ENCODE measurements around the gene GLP2R.

The GLP2R gene

GRCh38 chr17:9814337-9814945, 11.3 kb upstream of the GLP2R start:
- DNase-seq (ENCODE audit: low read depth): no peak

- no peak for DNase-seq (ENCODE audit: low read depth)
Measured at GRCh38 chr17:9816472-9816871, 9.3 kb upstream of the GLP2R start.

GRCh38 chr17:9817086-9817485, 8.6 kb upstream of the GLP2R start:
- DNase-seq (ENCODE audit: low read depth): no peak

- no peak for DNase-seq (ENCODE audit: low read depth)
Measured at GRCh38 chr17:9818760-9819159, 7.0 kb upstream of the GLP2R start.

GRCh38 chr17:9820448-9820847, 5.3 kb upstream of the GLP2R start:
- no peak for DNase-seq (ENCODE audit: low read depth)

GRCh38 chr17:9821921-9822320, 3.8 kb upstream of the GLP2R start, which contains the start of gene GSG1L2:
Gene GSG1L2, minus strand, starts transcription at chr17:9822079. Its CDS starts 8 bp downstream, at chr17:9822071.
- DNase-seq (ENCODE audit: low read depth): no peak

GRCh38 chr17:9824094-9824493, 1.6 kb upstream of the GLP2R start:
- no peak for DNase-seq (ENCODE audit: low read depth)

- DNase-seq (ENCODE audit: low read depth): no peak
Measured at GRCh38 chr17:9824797-9825338, 856 bp upstream of the GLP2R start.

- no peak for DNase-seq (ENCODE audit: low read depth)
Measured at GRCh38 chr17:9828296-9829295, 2.9 kb downstream of the GLP2R start.

GRCh38 chr17:9829343-9829742, 3.6 kb downstream of the GLP2R start:
- DNase-seq (ENCODE audit: low read depth): no peak

- no peak for DNase-seq (ENCODE audit: low read depth)
Measured at GRCh38 chr17:9830711-9831110, 5.0 kb downstream of the GLP2R start.

- DNase-seq (ENCODE audit: low read depth): no peak
Measured at GRCh38 chr17:9833922-9834321, 8.2 kb downstream of the GLP2R start.

GRCh38 chr17:9837551-9838471, 12.1 kb downstream of the GLP2R start:
- DNase-seq (ENCODE audit: low read depth): no peak

GRCh38 chr17:9839433-9839832, 13.7 kb downstream of the GLP2R start:
- DNase-seq (ENCODE audit: low read depth): no peak

GRCh38 chr17:9842057-9842758, 16.5 kb downstream of the GLP2R start:
- DNase-seq (ENCODE audit: low read depth): no peak

- no peak for DNase-seq (ENCODE audit: low read depth)
Measured at GRCh38 chr17:9843152-9844010, 17.7 kb downstream of the GLP2R start.

GRCh38 chr17:9844153-9844552, 18.4 kb downstream of the GLP2R start:
- DNase-seq (ENCODE audit: low read depth): no peak

- DNase-seq (ENCODE audit: low read depth): no peak
Measured at GRCh38 chr17:9845306-9845705, 19.6 kb downstream of the GLP2R start.

GRCh38 chr17:9850151-9850550, 24.4 kb downstream of the GLP2R start:
- DNase-seq (ENCODE audit: low read depth): no peak

GRCh38 chr17:9854255-9854654, 28.5 kb downstream of the GLP2R start:
- DNase-seq (ENCODE audit: low read depth): no peak
